CD4-positive, alpha-beta T cell treated with Interleukin-15 for 1 hour (primary cell): Measurements from ENCODE around the gene PADI1.

Source experiments
- DNase-seq: peaks from one replicate; pipeline ENCODE4 v3.0.0-alpha.2; 2020

Gene PADI1

GRCh38 chr1:17244821-17245740, 40.2 kb downstream of the PADI1 start:
- no peak for DNase-seq

GRCh38 chr1:17245816-17246325, 40.9 kb downstream of the PADI1 start:
- DNase-seq: no peak

DNA sequence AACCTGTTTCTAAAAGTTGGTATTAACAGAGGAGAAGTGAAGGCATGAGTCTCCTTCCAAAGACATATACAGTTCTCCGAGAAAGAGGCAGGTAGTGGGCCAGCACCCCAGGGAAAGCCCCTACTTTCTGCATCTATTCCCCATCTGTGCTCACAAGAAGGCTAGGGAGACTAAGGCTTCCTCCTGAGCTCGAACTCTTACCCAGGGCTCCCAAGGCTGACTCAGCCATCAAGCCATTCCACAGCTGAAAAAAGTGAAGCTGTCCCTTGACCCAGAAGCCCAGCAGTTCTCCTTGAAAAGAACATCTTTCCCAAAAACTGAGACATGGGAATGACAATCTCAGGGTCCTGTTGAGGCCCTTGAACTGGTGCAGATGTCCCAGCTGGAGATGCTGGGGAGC, 42.0 kb downstream of the PADI1 start:
- DNase-seq: no peak

GRCh38 chr1:17248781-17249180, 43.9 kb downstream of the PADI1 start, which contains the start of gene PADI3:
Gene PADI3, plus strand, starts transcription at chr1:17249098. Its CDS starts 40 bp downstream, at chr1:17249138.
- DNase-seq: no peak

DNA sequence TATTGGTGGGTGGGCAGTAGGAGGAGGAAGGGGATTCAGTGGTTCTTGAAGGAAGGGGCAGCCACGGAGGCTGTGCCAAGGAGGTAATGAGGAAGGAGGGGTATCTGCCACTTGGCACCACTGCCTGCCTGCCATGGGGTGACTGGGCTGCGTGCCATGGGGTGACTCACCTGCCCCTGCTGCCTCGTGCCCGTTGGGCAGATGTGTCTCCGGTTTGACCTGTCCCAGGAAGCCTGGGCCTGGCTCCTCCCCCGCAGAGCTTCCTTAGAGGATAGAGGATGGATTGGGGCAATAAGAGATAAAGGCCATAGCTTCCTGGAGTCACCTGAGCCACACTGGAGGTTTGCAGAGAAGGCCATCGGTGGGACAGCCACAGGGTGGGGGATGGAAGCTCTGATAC, 45.7 kb downstream of the PADI1 start:
- DNase-seq: peak; percentile 37

- no peak for DNase-seq
Observed at GRCh38 chr1:17251246-17251645, 46.3 kb downstream of the PADI1 start.

GRCh38 chr1:17251701-17252376, 46.9 kb downstream of the PADI1 start:
- DNase-seq: no peak

DNA sequence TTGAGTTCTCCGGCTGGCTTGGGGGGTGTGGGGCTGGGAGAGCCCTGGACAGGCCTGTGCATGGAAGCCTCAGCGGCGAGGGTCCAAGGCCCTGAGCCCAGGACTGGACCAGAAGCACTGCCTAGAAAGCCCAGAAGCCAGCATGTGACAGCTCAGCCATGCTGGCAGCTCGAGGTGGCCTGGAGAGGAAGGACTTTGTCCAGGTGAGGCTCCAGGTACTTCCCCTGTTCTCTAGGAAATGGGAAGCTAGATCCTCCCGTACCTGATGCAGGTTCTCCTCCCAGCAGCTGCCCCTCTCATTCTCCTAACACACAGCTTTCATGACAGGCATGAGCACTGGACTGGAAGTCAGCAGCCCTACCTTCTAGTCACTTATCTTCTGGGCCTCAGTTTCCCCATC, 50.4 kb downstream of the PADI1 start:
- no peak for DNase-seq

DNA sequence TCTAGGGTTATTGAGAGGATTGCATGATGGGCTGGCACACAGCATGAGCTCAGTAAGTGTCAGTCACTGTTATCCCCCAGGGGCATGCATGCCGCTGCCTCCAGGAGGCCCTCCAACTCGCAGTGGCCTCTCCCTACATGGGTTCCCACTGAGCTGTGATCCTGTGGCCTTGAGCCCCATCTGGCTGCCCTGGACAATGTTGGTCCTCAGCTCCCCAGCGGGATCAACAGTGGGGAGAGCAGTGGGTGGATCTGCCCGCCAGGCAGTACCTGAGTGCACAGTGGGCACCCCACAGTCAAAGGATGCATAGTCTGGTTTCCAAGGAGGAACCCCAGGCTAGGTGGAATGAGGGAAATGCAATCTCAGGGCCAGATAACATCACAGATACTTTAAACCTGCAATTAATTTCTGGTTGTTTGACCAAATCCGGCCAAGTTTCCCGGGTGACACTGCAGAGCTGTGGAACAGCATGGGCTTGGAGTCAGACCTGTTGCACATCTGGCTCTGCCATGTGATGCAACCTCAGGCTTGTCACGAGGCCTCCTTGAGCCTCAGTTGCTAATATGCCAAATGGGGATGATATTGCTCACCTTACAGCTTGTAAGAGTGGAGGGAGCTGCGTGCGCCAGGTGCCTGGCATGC, 53.3 kb downstream of the PADI1 start:
- no peak for DNase-seq

GRCh38 chr1:17258758-17259130, 53.8 kb downstream of the PADI1 start:
- no peak for DNase-seq

DNA sequence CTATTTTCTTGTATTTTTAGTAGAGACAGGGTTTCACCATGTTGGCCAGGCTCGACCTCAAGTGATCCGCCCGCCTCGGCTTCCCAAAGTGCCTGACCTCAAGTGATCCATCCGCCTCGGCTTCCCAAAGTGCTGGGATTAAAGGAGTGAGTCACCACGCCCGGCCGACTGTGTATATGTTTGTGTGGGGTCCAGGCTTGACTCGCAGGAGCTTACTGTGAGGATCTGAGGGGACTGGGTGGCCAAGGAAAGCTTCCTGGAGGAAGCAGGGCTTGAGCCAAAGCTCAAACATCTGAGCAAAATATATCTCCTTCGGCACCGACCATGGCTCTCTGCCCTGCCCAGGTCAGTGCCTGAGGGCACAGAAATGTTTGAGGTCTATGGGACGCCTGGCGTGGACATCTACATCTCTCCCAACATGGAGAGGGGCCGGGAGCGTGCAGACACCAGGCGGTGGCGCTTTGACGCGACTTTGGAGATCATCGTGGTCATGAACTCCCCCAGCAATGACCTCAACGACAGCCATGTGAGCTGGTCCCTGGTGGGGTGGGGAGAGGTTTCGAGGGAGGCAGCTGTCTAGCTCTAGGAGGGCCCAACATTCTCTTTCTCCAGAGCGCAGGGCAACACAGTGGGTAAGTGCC, 54.4 kb downstream of the PADI1 start:
- no peak for DNase-seq

- DNase-seq: no peak
Observed at GRCh38 chr1:17260264-17260663, 55.3 kb downstream of the PADI1 start.

DNA sequence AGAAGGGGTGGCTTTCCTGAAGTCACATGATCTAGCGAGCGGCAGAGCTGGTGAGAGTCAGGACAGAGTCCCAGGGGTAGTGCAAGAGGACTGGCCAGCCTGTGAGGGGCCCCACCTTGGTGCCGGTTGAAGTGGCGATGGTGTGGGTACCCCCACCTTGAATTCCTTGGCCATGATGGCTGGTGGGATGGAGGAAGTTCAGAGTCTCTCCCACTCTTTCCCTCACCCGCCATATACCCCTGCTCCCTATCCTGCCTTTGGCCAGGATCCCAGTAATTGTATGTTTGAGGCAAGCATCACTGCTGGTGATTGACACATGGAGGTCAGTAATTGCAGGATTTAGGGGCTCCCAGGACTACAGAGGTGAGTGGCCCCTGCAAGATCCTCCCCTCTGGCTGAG, 55.8 kb downstream of the PADI1 start:
- no peak for DNase-seq

DNA sequence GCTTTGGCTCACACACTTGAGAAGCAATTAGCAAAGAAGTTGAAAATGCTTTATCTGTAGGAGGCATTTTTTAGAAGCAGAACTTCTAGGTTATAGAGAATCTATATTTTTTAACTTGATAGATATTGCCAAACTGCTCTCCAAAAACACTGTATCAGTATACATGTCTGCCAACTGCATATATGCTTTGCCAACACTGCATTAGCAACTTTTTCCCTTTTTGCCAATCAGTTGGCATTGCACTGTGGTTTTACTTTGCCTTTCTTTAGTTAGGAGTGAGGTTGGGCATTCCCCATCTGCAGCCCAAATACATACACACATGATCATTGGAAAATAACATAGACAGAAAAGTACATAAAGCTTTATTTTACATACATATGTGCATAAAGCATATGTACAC, 59.0 kb downstream of the PADI1 start:
- DNase-seq: no peak

- DNase-seq: no peak
Observed at GRCh38 chr1:17264470-17264869, 59.5 kb downstream of the PADI1 start.

DNA sequence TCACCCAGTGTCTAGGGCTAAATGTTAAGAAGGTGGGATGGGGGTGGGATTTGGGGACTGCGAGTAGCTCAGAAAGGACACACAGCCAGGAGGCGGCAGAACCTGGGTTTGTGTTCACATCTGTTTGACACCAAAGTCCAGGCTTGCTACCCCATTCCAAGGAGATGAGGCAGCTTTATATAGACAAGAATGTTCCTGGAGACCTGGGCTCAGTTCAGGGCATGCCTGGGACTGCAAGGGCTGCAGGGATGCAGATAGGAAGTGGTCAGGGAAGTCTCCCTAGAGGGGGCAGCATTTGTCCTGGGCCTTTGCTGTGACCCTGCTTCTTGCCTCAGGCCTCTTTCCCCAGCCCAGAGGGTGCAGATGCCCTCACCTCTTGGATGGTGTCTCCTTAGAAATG, 60.2 kb downstream of the PADI1 start:
- no peak for DNase-seq

DNA sequence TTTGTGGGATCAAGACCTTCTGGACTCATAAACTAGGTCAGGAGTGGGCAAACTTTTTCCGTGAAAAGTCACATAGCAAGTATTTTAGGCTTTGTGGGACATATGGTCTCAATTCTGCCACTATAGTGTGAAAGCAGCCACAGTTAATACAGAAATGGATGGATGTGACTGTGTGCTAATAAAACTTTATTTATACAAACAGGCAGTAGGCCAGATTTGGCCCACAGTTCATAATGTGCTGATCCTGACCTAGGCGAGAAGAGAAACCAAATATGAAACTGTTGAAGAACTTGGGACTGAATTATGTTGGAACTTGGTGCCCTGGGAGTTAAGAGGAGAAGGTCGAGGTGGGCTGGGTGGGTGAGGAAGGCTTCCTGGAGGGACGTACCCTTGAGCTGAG, 61.0 kb downstream of the PADI1 start:
- no peak for DNase-seq

DNA sequence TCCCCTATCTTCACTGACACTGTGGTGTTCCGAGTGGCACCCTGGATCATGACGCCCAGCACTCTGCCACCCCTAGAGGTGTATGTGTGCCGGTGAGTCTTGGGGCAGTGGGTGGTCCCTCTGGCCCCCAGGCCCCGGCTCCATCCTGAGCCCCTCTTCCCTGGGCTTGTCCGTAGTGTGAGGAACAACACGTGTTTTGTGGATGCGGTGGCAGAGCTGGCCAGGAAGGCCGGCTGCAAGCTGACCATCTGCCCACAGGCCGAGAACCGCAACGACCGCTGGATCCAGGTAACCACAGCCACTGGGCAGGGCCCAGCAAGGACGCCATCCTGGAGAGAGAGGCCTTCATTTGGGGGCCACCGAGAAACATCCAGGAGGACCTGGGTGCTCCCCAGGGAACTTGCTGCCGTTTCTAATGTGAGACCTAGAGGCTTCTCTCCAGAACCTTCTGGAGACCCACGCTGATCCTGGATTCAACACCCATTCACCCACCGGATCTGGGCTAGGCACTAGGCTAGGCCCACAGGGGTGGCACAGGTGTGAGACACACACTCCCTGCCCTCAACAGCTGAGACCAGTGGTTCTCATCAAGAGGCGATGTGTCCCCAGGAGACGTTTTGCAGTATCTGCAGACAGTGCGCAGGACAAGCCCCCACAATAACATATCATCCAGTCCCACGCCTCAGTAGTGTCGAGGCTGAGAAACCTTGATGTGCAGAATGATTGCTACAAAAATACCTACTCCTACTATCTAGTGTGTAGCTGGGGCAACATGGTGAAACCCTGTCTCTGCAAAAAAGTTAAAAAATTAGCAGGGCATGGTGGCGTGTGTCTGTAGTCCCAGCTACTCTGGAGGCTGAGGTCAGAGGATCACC, 66.2 kb downstream of the PADI1 start:
- no peak for DNase-seq

DNA sequence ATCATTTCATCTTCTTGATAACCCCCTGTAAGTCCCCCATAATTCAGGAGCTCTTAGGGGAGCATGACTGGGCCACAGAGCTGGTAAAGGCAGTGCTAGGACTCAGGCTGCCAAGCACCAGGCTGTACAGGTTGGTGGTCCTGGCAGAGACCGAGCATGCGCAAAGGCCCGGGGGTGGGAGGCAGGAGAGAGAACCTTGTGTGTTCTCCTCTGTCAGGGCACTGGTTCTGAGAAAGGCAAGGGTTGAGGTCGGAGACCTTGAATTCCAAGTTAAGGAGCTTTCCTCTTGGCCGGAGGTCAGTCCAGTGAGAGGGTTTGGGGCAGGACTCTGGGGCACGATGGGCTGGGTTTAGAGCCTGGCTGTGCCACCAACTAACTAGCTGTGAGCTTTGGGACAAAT, 67.1 kb downstream of the PADI1 start:
- no peak for DNase-seq

- no peak for DNase-seq
Observed at GRCh38 chr1:17272646-17273045, 67.7 kb downstream of the PADI1 start.

- DNase-seq: no peak
Observed at GRCh38 chr1:17273096-17273495, 68.2 kb downstream of the PADI1 start.
